HG03432 (cell line): ENCODE measurements around the gene ZNF91.
"Not testable (repeated sequence)": the region's sequence is repeated elsewhere in the genome, so short reads cannot be mapped to it uniquely, and the experiment has no call there.

Experiments
- ATAC-seq: cut with Tn5 transposase; IDR thresholded peaks from one replicate; pipeline ENCODE4 v1.9.1; 2021; ENCODE audit warnings: mild to moderate bottlenecking, moderate library complexity; ENCODE audit not compliant: unreplicated experiment

The ZNF91 gene

DNA sequence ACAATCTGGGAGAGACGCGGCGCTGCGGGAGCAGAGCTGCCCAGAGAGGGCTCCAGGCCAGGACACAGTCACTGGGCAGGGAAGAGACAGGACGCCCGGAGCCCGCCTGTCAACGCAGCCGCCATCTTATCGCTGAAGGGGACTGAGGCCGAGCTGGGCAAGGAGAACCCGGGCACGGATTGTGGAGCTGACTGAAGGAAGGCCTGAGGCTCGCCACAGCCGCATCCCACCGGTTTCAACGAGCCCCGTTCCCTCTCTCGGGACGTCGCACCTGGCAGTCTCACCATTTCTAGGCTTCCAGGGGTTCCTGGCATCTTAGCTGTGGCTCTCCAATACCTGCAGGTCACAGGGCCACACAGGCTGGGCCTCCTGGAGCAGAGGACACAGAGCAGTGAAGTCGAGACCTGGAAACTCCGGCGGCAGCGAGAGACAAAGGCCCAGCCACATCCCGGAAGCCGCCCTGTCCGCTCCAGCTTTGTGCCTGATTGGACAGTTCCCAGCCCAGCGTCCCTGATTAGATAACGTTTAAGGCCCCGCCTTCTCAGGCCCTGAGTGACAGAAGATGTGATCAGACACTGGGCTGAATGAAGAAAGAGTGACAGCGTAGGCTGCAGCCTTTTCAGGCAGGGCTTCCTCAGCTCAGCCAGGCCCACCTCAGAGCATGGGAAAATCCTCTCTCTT, at the start of gene ZNF91:
Gene ZNF91 (minus strand): TSS at position 431 of the 681 bp plus-strand sequence. CDS start 117 bp downstream, at position 314.
- peak; percentile 98 for ATAC-seq

DNA sequence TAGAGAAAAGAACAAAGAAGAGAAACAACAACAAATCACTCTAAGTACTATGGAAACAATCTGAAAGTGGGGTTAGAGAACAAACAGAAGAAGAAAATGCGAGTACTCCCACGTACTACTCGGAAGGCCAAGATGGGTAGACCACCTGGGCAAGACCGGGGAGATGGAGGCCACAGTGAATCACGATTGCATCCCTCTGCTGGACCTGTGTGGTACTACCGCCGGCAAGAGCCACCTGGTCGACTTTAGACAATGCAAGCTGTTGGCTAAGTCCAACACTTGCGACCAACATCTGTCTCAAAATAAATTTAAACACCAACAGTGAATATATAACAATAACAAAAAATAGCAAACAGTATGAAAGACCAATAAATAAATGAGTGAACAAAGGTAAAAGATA, 45.5 kb upstream of the ZNF91 start:
- no peak for ATAC-seq

DNA sequence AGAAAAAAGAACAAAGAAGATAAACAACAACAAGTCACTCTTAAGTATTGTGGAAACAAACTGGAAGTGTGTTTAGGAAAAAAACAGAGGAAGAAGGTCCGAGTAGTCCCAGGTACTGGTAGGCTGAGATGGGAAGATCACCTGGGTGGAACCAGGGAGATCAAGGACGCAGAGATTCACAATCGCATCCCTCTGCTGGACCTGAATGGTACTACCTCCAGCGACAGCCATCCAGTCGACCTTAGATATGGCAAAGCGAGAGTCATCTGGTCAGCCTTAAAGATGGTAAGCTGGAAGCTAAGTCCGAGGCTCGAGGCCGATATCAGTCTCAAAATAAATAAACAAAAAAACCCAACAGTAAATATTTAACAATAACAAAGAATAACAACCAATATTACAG, 44.9 kb upstream of the ZNF91 start:
- ATAC-seq = no peak

DNA sequence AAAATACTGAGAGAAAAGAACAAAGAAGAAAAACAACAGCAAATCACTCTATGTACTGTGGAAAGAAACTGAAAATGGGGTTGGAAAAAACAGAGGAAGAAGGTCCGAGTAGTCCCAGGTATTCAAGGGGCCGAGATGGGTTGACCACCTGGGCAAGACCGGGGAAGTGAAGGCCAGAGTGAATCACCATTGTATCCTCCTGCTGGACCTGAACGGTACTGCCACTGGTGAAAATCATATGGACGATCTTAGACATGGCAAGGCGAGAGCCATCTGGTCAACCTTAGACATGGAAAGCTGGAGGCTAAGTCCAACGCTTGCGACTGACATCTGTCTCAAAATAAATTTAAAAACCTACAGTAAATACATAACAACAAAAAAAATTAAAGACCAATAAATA, 44.4 kb upstream of the ZNF91 start:
- ATAC-seq = no peak

DNA sequence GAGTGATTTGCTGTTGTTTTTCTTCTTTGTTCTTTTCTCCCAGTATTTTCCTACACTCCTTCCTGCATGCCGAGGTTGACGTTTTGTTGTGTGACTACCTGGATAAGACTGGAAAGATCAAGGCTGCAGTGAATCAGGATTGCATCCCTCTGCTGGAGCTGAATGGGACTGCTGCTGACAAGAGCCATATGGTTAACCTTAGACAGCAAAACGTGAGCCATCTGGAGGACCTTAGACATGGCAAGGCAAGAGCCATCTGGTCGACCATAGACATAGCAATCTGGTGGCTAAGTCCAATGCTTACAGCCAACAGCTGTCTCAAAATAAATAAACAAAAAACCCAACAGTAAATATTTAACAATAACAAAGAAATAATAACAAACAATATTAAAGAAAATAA, 42.6 kb upstream of the ZNF91 start:
- ATAC-seq = no peak

DNA sequence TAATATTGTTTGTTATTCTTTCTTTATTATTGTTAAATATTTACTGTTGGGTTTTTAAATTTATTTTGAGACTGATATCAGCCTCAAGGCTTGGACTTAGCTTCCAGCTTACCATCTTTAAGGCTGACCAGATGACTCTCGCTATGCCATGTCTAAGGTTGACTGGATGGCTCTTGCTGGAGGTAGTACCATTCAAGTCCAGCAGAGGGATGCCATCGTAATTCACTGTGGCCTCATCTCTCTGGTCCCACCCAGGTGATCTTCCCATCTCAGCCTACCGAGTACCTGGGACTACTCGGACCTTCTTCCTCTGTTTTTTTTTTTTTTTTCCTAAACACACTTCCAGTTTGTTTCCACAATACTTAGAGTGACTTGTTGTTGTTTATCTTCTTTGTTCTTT, 41.7 kb upstream of the ZNF91 start:
- no peak for ATAC-seq

DNA sequence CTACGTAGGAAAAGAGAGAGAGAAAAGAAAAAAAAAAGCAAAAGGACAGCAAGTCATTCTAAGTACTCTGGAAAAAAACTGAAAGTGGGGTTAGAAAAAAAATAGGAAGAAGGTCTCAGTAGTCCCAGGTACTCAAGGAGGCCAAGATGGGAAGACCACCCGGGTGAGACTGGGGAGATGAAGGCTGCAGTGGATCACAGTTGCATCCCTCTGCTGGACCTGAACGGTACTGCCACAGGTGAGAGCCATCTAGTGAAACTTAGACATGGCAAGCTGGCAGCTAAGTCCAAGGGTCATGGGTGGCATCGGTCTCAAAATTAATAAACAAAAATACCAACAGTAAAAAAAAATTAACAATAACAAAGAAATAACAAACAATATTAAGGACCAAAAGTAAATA, 41.0 kb upstream of the ZNF91 start:
- no peak for ATAC-seq

DNA sequence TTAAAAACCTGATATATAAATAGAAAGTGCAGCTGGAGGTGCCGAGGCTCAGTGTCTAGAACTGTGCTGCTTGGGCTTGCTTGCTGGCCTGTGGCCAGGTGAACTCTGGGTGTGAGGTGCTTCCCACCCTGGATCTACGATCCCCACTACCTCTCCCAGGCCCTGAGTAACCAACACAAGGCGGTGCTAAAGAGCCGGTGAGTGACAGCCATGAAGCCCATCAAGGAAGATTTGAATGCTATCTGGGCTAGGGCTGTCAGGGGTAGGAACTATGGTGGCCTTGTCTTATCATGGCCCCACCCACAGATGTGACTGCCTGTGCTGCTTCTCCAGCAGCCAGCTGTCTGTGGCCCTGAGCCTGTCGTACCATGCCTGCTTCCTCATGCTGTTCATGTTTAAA, 25.6 kb upstream of the ZNF91 start:
- ATAC-seq = no peak

DNA sequence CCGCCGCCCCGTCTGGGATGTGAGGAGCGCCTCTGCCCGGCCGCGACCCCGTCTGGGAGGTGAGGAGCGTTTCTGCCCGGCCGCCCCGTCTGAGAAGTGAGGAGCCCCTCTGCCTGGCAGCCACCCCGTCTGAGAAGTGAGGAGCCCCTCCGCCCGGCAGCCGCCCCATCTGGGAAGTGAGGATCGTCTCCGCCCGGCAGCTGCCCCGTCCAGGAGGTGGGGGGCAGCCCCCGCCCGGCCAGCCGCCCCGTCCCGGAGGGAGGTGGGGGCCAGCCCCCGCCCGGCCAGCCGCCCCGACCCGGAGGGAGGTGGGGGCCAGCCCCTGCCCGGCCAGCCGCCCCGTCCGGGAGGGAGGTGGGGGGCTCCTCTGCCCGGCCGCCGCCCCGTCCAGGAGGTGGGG, 24.0 kb upstream of the ZNF91 start:
- not testable (repeated sequence) for ATAC-seq

DNA sequence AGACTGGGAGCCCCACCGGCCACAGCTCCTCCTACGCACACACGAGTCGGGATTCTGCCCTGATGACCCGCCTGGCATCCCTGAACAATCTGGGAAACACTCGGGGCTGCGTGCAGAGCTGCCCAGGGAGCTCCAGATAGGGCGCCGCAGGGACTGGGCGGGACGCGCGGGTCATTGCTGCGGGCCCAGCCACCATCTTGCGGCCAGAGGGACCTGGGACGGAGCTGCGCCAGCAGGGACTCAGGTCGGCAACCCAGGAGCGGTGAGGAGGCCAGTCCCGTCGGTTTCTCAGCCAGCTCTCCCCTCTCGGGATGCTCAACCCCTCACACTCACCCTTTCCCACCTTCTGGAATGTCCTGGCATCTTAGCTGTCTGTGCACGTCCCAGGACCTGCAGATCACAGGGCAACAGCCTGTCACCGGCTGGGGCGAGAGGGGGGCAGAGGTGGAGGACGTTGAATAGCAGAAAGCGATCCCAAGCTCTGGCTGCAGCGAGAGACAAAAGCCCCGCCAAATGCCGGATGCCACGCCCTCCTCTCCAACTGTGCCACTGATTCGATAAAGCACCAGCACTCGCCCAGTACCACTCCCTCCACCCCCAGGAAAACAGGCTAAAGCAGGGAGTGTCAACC, 20.4 kb upstream of the ZNF91 start:
- no peak for ATAC-seq

DNA sequence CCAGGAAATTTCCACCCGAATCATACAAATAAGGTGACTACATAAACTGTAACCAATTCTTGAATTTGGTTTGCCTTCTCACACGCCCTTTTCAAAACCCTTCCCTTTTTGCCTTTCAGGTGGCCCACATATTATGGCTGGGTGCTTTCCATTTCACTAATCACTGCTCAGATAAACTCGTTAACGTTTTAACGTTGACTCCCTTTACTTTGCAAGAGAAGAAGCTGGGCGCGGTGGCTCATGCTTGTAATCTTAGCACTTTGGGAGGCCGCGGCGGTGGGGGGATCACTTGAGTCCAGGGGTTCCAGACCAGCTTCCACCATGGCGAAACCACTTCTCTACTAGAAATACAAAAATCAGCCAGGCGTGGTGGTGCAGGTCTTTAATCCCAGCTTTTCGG, 19.8 kb upstream of the ZNF91 start:
- ATAC-seq = no peak

DNA sequence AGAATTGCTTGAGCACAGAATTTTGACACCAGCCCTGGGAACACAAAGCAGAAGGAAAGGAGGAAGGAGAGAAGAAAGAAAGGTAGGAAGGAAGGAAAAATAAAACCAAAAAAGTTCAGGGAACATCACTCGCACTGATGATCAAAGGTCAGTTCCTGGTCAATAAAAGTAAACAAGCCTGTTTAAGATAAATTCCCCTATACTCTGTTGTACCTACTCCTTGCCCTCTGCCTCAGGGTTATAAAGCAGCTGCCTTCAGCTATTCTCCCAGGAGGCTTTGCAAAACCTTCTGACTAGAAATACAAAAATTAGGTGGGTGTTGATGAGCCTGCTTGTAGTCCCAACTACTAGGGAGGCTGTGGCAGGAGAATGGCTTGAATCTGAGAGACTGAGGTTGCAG, 14.9 kb upstream of the ZNF91 start:
- ATAC-seq = no peak

DNA sequence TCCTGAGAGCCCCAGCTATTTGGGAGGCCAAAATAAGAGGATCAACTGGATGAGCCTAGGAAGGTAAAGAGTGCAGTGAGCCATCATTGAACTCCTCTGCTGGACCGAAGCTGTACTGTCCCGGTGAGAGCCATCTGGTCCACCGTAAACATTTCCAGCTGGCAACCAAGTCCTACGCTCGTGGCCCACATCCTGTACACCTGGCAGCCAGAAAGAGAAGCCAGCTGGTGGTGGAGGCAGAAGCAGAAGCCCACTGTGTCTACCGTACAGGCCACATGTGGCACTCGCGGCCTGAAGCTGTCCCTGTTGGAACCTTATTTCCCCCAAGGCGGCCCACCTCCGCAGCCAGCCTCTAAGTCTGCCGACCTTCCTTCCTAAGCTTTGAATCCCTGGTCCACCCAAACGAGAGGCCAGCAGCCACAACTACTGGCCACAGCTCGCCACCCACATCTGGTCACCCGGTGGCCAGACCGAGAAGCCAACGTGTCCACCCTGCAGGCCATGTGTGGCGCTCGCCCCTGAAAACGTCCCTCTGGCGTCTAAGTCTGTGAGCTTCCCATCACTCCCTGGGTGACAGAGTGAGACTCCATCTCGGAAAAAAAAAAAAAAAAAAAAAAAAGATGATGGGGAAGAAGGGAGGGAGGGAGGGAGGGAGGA, 14.2 kb upstream of the ZNF91 start:
- no peak for ATAC-seq

DNA sequence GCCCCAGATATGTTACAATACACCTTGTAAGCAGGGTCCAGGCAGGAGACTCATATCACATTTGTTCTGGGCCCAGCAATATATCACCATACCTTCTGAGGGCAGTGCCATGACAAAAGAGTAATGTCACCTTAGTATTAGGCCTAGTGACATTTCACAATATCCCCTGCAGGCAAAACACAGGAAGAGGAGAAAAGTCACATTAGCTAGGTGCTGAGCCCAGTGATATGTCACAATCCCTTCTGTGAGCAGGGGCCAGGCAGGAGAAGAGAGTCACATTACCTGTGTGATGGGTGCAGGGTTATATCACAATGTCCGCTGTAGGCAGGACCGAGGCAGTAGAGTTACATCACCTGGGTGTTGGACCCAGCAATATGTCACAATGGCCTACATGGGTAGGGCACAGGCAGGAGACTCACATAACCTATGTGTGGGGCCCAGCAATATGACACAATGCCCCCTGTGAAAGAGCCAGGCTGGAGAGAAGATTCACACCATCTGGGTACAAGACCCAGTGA, 12.4 kb upstream of the ZNF91 start:
- no peak for ATAC-seq

DNA sequence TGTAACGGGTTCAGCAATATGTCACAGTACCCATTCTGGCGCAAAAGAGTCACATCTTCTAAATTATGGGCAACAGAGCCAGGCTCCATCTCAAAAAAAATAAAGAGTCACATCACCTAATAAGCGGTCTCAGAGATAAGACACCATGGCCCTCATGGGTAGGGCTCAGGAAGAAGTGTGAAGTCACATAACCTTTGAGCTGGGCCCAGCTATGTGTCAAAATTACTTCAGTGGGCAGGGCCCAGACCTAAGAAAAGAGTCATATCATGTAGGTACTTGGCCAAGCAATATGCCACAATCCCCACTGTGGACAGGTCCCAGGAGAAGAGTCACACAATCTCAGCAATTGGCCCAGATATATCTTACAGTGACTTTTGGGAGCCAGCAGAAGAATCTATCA, 11.4 kb upstream of the ZNF91 start:
- no peak for ATAC-seq

DNA sequence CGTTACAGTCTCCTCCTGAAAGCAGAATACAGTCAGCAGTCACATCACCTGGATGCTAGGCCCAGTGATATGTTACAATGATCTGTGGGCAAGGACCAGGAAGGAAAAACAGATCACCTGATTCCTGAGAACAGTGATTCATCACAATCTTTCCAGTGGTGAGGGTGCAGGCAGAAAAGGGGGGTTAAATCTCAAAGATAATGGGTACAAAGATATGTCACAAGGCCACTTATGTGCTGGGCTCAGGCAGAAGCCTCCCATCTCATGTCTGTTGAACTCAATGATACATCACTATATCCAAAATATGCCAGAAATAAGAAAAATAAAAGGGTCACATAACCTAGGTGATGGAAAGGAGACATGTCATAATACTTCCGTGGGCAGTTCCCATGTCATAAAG, 10.8 kb upstream of the ZNF91 start:
- no peak for ATAC-seq

DNA sequence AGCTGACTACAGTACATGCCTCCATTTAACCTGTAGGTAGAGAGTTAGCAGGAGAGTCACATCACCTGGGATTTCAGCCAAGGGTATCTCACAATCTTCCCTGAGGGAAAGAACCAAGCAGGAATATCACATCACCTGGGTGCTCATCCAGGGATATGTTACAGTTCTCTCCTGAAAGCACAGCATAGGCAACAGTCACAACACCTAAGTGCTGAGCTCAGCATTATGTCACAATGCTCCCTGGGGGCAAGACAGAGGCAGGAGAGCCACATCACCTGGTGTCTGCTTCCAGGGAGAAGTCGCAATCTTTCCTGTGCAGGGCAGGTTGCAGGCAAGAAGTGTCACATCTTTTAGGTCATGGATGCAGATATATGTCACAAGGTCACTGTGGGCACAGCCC, 9.4 kb upstream of the ZNF91 start:
- ATAC-seq = no peak

DNA sequence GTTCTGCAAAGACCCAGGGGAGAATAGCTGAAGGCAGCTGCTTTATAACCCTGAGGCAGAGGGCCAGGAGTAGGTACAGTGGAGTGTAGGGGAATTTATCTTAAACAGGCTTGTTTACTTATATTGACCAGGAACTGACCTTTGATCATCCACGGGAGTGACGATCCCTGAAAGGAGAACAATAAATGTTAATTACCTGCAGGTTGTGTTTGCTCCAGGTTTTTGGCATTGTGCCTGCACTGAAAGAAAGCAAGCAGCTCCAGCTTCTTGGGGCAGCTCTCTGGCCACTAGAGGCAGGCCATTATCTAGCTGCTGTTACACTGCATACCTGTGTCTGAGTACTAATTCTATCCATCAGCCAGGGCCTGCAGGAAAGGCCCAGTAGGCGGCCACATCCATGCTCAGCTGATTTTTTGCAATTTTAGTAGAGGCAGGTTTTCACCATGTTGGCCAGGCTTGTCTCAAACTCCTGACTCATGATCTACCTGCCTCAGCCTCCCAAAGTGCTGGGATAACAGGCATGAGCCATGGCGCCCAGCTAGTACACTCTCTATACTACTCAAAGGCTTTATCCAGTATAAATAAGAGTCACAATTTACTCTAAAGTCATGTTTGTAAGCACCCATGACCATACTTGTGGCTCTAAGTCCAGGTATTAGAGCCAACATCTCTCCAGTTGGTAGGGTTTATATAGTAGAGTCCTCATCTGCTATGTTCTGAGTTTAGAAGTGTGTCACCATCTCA, 8.5 kb upstream of the ZNF91 start:
- no peak for ATAC-seq

DNA sequence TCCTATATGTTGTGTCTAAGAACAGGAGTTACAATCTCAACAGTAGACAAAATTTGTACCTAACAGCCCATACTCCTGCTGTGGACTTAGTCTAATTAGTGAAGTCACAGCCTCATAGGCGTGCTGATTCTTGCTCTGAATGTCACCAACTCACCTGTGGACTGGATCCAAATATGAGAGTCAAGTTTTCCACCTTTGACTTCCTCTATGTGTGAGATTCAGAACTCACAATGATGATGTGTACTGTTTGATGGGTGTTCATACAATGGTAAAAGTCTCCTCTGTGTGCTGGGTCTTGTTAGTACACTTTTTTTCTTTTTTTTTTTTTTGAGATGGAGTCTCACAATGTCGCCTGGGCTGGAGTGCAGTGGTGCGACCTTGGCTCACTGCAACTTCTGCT, 7.8 kb upstream of the ZNF91 start:
- ATAC-seq = no peak

DNA sequence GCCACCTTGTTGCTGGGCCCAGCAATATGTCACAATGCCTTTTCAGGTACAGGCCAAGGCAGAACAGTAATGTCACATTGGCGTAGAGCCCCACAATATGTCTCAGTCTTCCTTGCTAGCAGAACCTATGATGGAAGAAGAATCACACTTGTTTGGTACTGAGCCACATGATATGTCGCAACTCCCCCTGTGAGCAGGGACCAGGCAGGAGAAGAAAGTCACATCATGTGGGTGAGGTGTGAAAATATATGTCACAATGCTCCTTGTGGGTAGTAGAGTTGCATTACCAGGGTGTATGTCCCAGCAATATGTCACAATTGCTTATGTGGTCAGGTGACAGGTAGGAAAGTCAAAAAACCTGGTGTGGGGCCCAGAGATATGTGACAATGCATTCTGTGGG, 7.1 kb upstream of the ZNF91 start:
- no peak for ATAC-seq

DNA sequence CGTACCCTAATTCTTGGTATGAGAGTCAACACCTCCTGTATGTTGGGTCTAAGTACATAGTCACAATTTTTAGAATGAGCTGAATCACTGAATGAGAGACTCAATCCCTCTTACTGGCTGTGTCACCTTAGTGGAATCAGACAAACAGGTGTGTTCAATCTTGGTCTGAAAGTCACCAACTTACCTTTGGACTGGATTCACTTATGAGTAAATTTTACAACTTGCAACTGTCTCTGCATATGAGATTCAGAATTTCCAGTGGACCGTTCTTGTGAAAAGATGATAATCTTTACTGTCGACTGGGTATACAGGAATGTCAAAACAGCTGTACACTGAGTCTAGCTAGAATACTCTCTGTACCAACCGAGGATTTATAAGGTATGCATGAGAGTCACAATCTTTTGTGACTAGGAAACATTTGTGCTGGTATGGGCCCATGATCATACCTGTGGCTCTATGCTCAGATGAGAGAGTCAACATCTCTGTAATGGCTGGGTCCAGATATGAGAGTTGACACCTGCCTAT, 5.9 kb upstream of the ZNF91 start:
- no peak for ATAC-seq
